Neuronal stem cell (in vitro differentiated cells): ENCODE results near the gene MYOG.

Experiments used
- DNase-seq: peaks from one replicate; pipeline ENCODE4 v3.0.0-alpha.2; 2013; ENCODE audit warnings: low spot score
- H2AFZ ChIP-seq: one replicate; pipeline ENCODE4 v1.6.1; 2013; ENCODE audit warnings: mild to moderate bottlenecking, low read length, inconsistent platforms
- H2AK5ac ChIP-seq: 2 replicates; pipeline ENCODE4 v1.6.1; 2013; ENCODE audit warnings: low read depth, mild to moderate bottlenecking, inconsistent platforms, low read length, moderate library complexity, mixed read lengths
- H2BK120ac ChIP-seq: 2 replicates; pipeline ENCODE4 v1.6.1; 2013; ENCODE audit warnings: low read depth, mild to moderate bottlenecking, inconsistent platforms, low read length, moderate library complexity, mixed read lengths
- H2BK12ac ChIP-seq: one replicate; pipeline ENCODE4 v1.6.1; 2013; ENCODE audit warnings: low read length, inconsistent platforms
- H2BK15ac ChIP-seq: 2 replicates; pipeline ENCODE4 v1.6.1; 2013; ENCODE audit warnings: mild to moderate bottlenecking, low read length, inconsistent platforms, mixed read lengths
- H2BK5ac ChIP-seq: one replicate; pipeline ENCODE4 v1.6.1; 2013; ENCODE audit warnings: inconsistent platforms, mild to moderate bottlenecking, low read length, moderate library complexity
- H3K14ac ChIP-seq: one replicate; pipeline ENCODE4 v1.6.1; 2013; ENCODE audit warnings: low read length, inconsistent platforms
- H3K18ac ChIP-seq: 2 replicates; pipeline ENCODE4 v1.6.1; 2013; ENCODE audit warnings: low read length, inconsistent platforms
- H3K23ac ChIP-seq: 2 replicates; pipeline ENCODE4 v1.6.1; 2013; ENCODE audit warnings: low read depth, mild to moderate bottlenecking, mixed read lengths, low read length, inconsistent platforms; ENCODE audit not compliant: poor library complexity
- H3K27ac ChIP-seq: replicated peaks from 3 replicates; pipeline ENCODE4 v1.5.1; 2013; ENCODE audit warnings: low read length, inconsistent platforms
- H3K27me3 ChIP-seq, 3 experiments: 2 replicates each; pipeline ENCODE4 v1.6.1; 2013; ENCODE audit warnings: low read length in 3 of 3, mild to moderate bottlenecking in 2 of 3, inconsistent platforms in 1 of 3, low read depth in 1 of 3, mixed read lengths in 1 of 3, moderate library complexity in 1 of 3; ENCODE audit not compliant: control insufficient read depth in 3 of 3, insufficient read depth in 3 of 3
- H3K36me3 ChIP-seq, 2 donors: replicated peaks in 1 of 2; 2 replicates each; pipeline ENCODE4 v1.6.1; 2013; ENCODE audit warnings: low read length in 2 of 2; ENCODE audit not compliant: control insufficient read depth in 2 of 2, insufficient read depth in 2 of 2
- H3K4ac ChIP-seq: 2 replicates; pipeline ENCODE4 v1.6.1; 2013; ENCODE audit warnings: inconsistent platforms, mild to moderate bottlenecking, low read length, moderate library complexity
- H3K4me1 ChIP-seq, 2 donors: 1 replicate in 1 of 2; 2 replicates in 1 of 2; pipeline ENCODE4 v1.6.1; 2013; ENCODE audit warnings: low read length in 2 of 2, low read depth in 1 of 2; ENCODE audit not compliant: control insufficient read depth in 2 of 2, insufficient read depth in 1 of 2
- H3K4me2 ChIP-seq: one replicate; pipeline ENCODE4 v1.6.1; 2013; ENCODE audit warnings: mild to moderate bottlenecking, low read length, inconsistent platforms; ENCODE audit not compliant: insufficient read depth, poor library complexity, severe bottlenecking
- H3K4me3 ChIP-seq, 2 donors: 2 replicates each; pipeline ENCODE4 v1.5.1; 2013; ENCODE audit warnings: low read length in 2 of 2, mild to moderate bottlenecking in 2 of 2, inconsistent platforms in 1 of 2, moderate library complexity in 1 of 2
- H3K79me1 ChIP-seq: one replicate; pipeline ENCODE4 v1.6.1; 2013; ENCODE audit warnings: low read depth, mild to moderate bottlenecking, inconsistent platforms, low read length, moderate library complexity
- H3K9ac ChIP-seq: one replicate; pipeline ENCODE4 v1.6.1; 2013; ENCODE audit warnings: mild to moderate bottlenecking, low read depth, low read length, inconsistent platforms; ENCODE audit not compliant: poor library complexity
- H3K9me3 ChIP-seq, 2 donors: replicated peaks in 1 of 2; 2 replicates each; pipeline versions ENCODE3 to v1.6.1; 2013; ENCODE audit warnings: low read length in 2 of 2, mild to moderate bottlenecking in 2 of 2, inconsistent platforms in 1 of 2, low read depth in 1 of 2, mixed read lengths in 1 of 2, moderate library complexity in 1 of 2; ENCODE audit not compliant: control insufficient read depth in 2 of 2, insufficient read depth in 1 of 2
- H4K8ac ChIP-seq: one replicate; pipeline ENCODE4 v1.6.1; 2013; ENCODE audit warnings: low read depth, mild to moderate bottlenecking, inconsistent platforms, low read length, moderate library complexity
- H4K91ac ChIP-seq: one replicate; pipeline ENCODE4 v1.6.1; 2013; ENCODE audit warnings: low read length, low read depth, mild to moderate bottlenecking, inconsistent platforms; ENCODE audit not compliant: poor library complexity
- WGBS, 2 donors: extraction: QIAGEN DNeasy Blood & Tissue Kit; methylation state at CpG; one replicate each; pipeline ENCODE4 v1.1.7; 2013; ENCODE audit warnings: missing lambda C conversion rate in 2 of 2, mixed read lengths in 1 of 2; ENCODE audit not compliant: insufficient read length in 2 of 2, insufficient replicate concordance in 1 of 2; ENCODE audit errors: extremely low coverage in 2 of 2; 5-methylcytosine and 5-hydroxymethylcytosine counted together

Gene MYOG

GRCh38 chr1:203103829-203104495 lies 18.1 kb upstream of the MYOG start:
- H3K9me3 ChIP-seq: no peaks in the 10 kb centered on the region
- H3K79me1 ChIP-seq: no peaks in the 10 kb centered on the region
- H3K4me3 ChIP-seq: no peak overlapping the region
- no peak overlapping the region for H3K23ac ChIP-seq
- no peak overlapping the region for H2BK15ac ChIP-seq
- no peak overlapping the region for H2BK120ac ChIP-seq
- no peaks in the 10 kb centered on the region for H3K36me3 ChIP-seq
- H2BK12ac ChIP-seq: no peak overlapping the region
- H3K4me1 ChIP-seq: no peaks in the 10 kb centered on the region
- H2AK5ac ChIP-seq: no peak overlapping the region
- no peak overlapping the region for H2BK5ac ChIP-seq
- DNase-seq: no peak
- no peak overlapping the region for H2AFZ ChIP-seq
- H3K4me2 ChIP-seq: no peak overlapping the region
- no peak overlapping the region for H3K27ac ChIP-seq
- H4K8ac ChIP-seq: no peak overlapping the region
- no peak overlapping the region for H3K4ac ChIP-seq
- WGBS, 2 donors: no CpG with 5 or more reads among the region's 6 CpGs
- H3K18ac ChIP-seq: no peak overlapping the region
- H3K9ac ChIP-seq: no peak overlapping the region
- H3K27me3 ChIP-seq: no peaks in the 10 kb centered on the region
- H4K91ac ChIP-seq: no peak overlapping the region
- H3K14ac ChIP-seq: no peak overlapping the region

- Histone ChIP-seq H3K4me1 (no peaks in the 10 kb centered on the region), H3K36me3 (no peaks in the 10 kb centered on the region), H4K91ac (no peak overlapping the region), H3K4me2 (no peak overlapping the region), H3K9ac (no peak overlapping the region), H3K9me3 (no peaks in the 10 kb centered on the region), H2BK15ac (no peak overlapping the region), H3K23ac (no peak overlapping the region), H3K18ac (no peak overlapping the region), H2BK120ac (no peak overlapping the region), H4K8ac (no peak overlapping the region), H3K14ac (no peak overlapping the region), H3K4ac (no peak overlapping the region), H2AK5ac (no peak overlapping the region), H2BK5ac (no peak overlapping the region), H3K27ac (no peak overlapping the region), H3K27me3 (no peaks in the 10 kb centered on the region), H2AFZ (no peak overlapping the region), H2BK12ac (no peak overlapping the region), H3K4me3 (peak overlapping the region in 1 of 2 donors; percentile 18), H3K79me1 (no peaks in the 10 kb centered on the region)
- no CpG with 5 or more reads among the region's 4 CpGs for WGBS, 2 donors
- no peak for DNase-seq
Measured at GRCh38 chr1:203103216-203103615, 17.4 kb upstream of the MYOG start.

DNA sequence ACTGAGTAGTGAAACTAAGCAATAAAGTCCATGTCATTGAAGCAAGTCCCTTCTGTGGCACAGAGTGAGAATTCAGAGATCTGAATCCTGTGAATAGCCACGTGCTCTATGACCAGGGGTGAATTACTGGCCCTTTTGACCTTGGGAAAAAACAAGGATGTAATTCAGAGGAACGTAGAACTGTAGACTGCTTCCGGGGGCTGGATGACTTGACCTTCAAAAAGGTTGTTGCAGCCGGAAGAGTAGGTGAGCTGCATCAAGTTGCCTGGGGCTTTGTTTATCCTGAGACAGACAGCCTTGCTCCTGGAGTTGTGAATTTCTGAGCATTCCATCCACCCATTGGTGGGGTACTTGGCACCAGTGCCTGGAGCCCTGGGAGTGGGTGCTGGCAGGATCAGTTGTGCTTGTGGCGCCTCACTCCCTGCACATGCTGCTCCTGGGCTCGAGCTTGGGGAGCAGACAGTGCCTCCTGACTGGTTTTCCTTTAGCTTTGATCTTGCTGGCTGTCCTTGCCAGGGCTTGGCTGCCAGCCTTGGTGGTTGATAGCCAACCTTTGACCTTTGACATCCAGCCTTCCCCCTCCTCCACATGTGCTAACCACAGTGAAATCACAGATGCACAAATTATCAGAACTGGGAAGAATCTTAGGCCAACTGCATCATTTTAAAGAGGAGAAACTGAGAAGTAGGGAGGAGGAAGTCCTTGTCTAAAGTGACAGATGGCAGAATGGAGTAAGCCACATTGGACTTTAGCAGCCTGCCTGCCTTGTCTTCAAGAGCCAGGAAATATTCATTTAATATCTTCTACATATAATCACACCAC lies 16.2 kb upstream of the MYOG start:
- Histone ChIP-seq H3K27ac (no peak overlapping the region), H3K23ac (no peak overlapping the region), H3K4me1 (no peaks in the 10 kb centered on the region), H2AFZ (no peak overlapping the region), H2BK5ac (no peak overlapping the region), H3K79me1 (no peaks in the 10 kb centered on the region), H3K36me3 (no peaks in the 10 kb centered on the region), H3K14ac (no peak overlapping the region), H2BK120ac (no peak overlapping the region), H3K4ac (no peak overlapping the region), H3K4me3 (no peak overlapping the region), H3K9me3 (peaks cover 0 to 2% of the 10 kb centered on the region in 2 donors), H4K91ac (no peak overlapping the region), H2BK15ac (no peak overlapping the region), H2BK12ac (no peak overlapping the region), H4K8ac (no peak overlapping the region), H3K9ac (peak overlapping the region; percentile 6), H3K18ac (no peak overlapping the region), H3K27me3 (no peaks in the 10 kb centered on the region), H2AK5ac (no peak overlapping the region), H3K4me2 (no peak overlapping the region)
- no peak for DNase-seq
- no CpG with 5 or more reads among the region's 6 CpGs for WGBS, 2 donors

GRCh38 chr1:203100516-203100869 lies 14.7 kb upstream of the MYOG start:
- Histone ChIP-seq H3K9ac (no peak overlapping the region), H3K4ac (no peak overlapping the region), H2BK5ac (peak overlapping the region; percentile 63), H2BK15ac (no peak overlapping the region), H3K79me1 (no peaks in the 10 kb centered on the region), H4K91ac (no peak overlapping the region), H2BK12ac (no peak overlapping the region), H3K9me3 (peaks cover 4 to 5% of the 10 kb centered on the region in 2 donors), H3K4me2 (no peak overlapping the region), H3K14ac (no peak overlapping the region), H3K18ac (no peak overlapping the region), H3K23ac (no peak overlapping the region), H3K27me3 (no peaks in the 10 kb centered on the region), H3K4me3 (no peak overlapping the region), H2AFZ (no peak overlapping the region), H2BK120ac (no peak overlapping the region), H3K27ac (no peak overlapping the region), H2AK5ac (no peak overlapping the region), H3K4me1 (no peaks in the 10 kb centered on the region), H3K36me3 (no peaks in the 10 kb centered on the region), H4K8ac (no peak overlapping the region)
- DNase-seq: no peak
